ENCODE results near the gene FSTL5. TPM values are rescaled to one million over a fixed set of nuclear protein-coding genes. Genes with fewer than 3 reads are reported as not detected.

The FSTL5 gene
- total and polyA plus RNA-seq, 2 experiments from 2014 or later: 0.06 to 0.49 TPM

DNA sequence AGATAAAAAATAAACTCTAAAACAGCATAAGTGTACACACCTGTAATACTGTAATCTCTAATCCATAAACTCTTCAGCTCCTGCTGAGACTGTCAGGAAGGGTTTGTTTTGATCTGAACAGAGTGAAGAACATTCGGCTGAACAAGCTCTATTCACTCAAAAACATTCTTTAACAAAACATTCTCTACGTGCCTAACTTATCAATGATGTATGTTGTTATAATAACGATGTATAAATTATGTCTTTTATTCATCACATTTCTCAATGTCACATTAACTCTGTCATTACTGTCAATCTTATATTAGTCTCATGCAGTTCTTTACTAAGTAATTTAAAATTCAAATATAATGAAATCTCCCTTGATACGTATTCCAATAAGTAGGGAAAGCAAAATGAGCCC lies 280.6 kb downstream of the FSTL5 start (continued):
- TF ChIP-seq, protein P1, sequence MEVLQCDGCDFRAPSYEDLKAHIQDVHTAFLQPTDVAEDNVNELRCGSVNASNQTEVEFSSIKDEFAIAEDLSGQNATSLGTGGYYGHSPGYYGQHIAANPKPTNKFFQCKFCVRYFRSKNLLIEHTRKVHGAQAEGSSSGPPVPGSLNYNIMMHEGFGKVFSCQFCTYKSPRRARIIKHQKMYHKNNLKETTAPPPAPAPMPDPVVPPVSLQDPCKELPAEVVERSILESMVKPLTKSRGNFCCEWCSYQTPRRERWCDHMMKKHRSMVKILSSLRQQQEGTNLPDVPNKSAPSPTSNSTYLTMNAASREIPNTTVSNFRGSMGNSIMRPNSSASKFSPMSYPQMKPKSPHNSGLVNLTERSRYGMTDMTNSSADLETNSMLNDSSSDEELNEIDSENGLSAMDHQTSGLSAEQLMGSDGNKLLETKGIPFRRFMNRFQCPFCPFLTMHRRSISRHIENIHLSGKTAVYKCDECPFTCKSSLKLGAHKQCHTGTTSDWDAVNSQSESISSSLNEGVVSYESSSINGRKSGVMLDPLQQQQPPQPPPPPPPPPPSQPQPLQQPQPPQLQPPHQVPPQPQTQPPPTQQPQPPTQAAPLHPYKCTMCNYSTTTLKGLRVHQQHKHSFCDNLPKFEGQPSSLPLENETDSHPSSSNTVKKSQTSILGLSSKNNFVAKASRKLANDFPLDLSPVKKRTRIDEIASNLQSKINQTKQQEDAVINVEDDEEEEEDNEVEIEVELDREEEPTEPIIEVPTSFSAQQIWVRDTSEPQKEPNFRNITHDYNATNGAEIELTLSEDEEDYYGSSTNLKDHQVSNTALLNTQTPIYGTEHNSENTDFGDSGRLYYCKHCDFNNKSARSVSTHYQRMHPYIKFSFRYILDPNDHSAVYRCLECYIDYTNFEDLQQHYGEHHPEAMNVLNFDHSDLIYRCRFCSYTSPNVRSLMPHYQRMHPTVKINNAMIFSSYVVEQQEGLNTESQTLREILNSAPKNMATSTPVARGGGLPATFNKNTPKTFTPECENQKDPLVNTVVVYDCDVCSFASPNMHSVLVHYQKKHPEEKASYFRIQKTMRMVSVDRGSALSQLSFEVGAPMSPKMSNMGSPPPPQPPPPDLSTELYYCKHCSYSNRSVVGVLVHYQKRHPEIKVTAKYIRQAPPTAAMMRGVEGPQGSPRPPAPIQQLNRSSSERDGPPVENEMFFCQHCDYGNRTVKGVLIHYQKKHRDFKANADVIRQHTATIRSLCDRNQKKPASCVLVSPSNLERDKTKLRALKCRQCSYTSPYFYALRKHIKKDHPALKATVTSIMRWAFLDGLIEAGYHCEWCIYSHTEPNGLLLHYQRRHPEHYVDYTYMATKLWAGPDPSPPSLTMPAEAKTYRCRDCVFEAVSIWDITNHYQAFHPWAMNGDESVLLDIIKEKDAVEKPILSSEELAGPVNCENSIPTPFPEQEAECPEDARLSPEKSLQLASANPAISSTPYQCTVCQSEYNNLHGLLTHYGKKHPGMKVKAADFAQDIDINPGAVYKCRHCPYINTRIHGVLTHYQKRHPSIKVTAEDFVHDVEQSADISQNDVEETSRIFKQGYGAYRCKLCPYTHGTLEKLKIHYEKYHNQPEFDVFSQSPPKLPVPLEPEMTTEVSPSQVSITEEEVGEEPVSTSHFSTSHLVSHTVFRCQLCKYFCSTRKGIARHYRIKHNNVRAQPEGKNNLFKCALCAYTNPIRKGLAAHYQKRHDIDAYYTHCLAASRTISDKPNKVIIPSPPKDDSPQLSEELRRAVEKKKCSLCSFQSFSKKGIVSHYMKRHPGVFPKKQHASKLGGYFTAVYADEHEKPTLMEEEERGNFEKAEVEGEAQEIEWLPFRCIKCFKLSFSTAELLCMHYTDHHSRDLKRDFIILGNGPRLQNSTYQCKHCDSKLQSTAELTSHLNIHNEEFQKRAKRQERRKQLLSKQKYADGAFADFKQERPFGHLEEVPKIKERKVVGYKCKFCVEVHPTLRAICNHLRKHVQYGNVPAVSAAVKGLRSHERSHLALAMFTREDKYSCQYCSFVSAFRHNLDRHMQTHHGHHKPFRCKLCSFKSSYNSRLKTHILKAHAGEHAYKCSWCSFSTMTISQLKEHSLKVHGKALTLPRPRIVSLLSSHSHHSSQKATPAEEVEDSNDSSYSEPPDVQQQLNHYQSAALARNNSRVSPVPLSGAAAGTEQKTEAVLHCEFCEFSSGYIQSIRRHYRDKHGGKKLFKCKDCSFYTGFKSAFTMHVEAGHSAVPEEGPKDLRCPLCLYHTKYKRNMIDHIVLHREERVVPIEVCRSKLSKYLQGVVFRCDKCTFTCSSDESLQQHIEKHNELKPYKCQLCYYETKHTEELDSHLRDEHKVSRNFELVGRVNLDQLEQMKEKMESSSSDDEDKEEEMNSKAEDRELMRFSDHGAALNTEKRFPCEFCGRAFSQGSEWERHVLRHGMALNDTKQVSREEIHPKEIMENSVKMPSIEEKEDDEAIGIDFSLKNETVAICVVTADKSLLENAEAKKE (CRISPR knock-in tag; IDR thresholded peaks at IDR 0.05): no peak
- TF ChIP-seq JUNB (IDR thresholded peaks at IDR 0.05; ENCODE audit: unreplicated experiment) (no peak), POLR2AphosphoS5 (IDR thresholded peaks at IDR 0.05; ENCODE audit: low read depth) (no peak)

DNA sequence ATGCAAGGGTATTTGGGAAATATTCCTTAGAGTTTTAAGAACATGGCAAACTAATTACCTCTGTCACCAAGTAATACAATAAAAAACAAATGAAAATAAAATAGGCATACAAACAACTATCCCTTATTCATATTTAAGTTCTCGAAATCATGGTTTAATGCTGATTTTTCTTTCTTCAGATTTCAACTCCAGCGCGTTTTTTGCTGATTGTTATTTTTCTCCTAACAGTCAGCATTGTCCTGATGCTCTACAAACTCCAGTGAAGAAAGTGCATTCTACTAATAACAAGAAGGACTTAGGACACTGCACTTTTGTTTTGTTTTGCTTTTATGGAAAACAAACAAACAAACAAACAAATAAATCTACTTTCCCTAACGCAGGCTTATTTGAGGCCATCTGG lies 282.4 kb downstream of the FSTL5 start:
- Histone ChIP-seq H3K27ac (ENCODE audit: low read depth) (no peak overlapping the region), H3K79me2 (replicated peaks; ENCODE audit: insufficient read depth) (no peaks in the 10 kb centered on the region), H3K27me3 (ENCODE audit: insufficient read depth) (no peaks in the 10 kb centered on the region), H2AFZ (no peak overlapping the region), H3K36me3 (ENCODE audit: insufficient read depth) (no peaks in the 10 kb centered on the region), H3F3A (replicated peaks; ENCODE audit: low read depth) (no peaks in the 10 kb centered on the region), H3K4me3 (no peak overlapping the region), H4K20me1 (replicated peaks; ENCODE audit: insufficient read depth) (no peaks in the 10 kb centered on the region), H3K9me2 (ENCODE audit: insufficient read depth) (no peaks in the 10 kb centered on the region), H3K4me1 (ENCODE audit: insufficient read depth) (no peaks in the 10 kb centered on the region), H3K4me2 (no peak overlapping the region)
- H3K4me3 Mint-ChIP-seq: no peak overlapping the region
- no peak overlapping the region for H3K27ac Mint-ChIP-seq
- no peaks in the 10 kb centered on the region for H3K36me3 Mint-ChIP-seq (ENCODE audit: low read depth)
- no peaks in the 10 kb centered on the region for H3K9me3 Mint-ChIP-seq
- H3K27me3 Mint-ChIP-seq (ENCODE audit: insufficient read depth, low read depth, poor library complexity): no peaks in the 10 kb centered on the region
- DNase-seq (ENCODE audit: low spot score) (no peak), ATAC-seq (no peak)
- H3K4me1 Mint-ChIP-seq: peaks cover 8% of the 10 kb centered on the region
- TF ChIP-seq NANOG (IDR thresholded peaks at IDR 0.05; ENCODE audit: borderline replicate concordance): no peak
- TF ChIP-seq ZNF331 (CRISPR knock-in tag; IDR thresholded peaks at IDR 0.05; ENCODE audit: low read depth): no peak
- TF ChIP-seq, protein P2, sequence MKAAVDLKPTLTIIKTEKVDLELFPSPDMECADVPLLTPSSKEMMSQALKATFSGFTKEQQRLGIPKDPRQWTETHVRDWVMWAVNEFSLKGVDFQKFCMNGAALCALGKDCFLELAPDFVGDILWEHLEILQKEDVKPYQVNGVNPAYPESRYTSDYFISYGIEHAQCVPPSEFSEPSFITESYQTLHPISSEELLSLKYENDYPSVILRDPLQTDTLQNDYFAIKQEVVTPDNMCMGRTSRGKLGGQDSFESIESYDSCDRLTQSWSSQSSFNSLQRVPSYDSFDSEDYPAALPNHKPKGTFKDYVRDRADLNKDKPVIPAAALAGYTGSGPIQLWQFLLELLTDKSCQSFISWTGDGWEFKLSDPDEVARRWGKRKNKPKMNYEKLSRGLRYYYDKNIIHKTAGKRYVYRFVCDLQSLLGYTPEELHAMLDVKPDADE (IDR thresholded peaks at IDR 0.05): no peak
- no peak for TF ChIP-seq POLR2AphosphoS5 (IDR thresholded peaks at IDR 0.05; ENCODE audit: low read depth)
- TF ChIP-seq ZNF114 (CRISPR knock-in tag; IDR thresholded peaks at IDR 0.05): no peak
- no peak for TF ChIP-seq STAT1 (IDR thresholded peaks at IDR 0.05; ENCODE audit: unreplicated experiment)
- no peak for TF ChIP-seq JUNB (IDR thresholded peaks at IDR 0.05; ENCODE audit: unreplicated experiment)
